Testis (tissue), 3 donors: Measurements from ENCODE around the gene ENTPD1. TPM values are rescaled to one million over a fixed set of nuclear protein-coding genes. Genes with fewer than 3 reads are reported as not detected.

Experiments
- DNase-seq: peaks from one replicate; pipeline ENCODE4 v3.0.0-alpha.2; 2019
- H3K27ac ChIP-seq, 2 donors: fragments of 200-600 bp; sonication (generic); one replicate each; pipeline ENCODE4 v1.5.1; 2019
- H3K27me3 ChIP-seq: fragments of 200-600 bp; sonication (generic); one replicate; pipeline ENCODE4 v1.5.1; 2019
- H3K36me3 ChIP-seq: fragments of 200-600 bp; sonication (generic); one replicate; pipeline ENCODE4 v1.5.1; 2017; ENCODE audit warnings: low read depth; ENCODE audit errors: missing control alignments
- H3K4me1 ChIP-seq: fragments of 200-600 bp; sonication (generic); one replicate; pipeline ENCODE4 v1.5.1; 2019
- H3K4me3 ChIP-seq, 2 donors: fragments of 200-600 bp; sonication (generic); one replicate each; pipeline ENCODE4 v1.5.1; 2017 to 2019
- H3K9me3 ChIP-seq: fragments of 200-600 bp; sonication (generic); one replicate; pipeline ENCODE4 v1.5.1; 2017
- CTCF ChIP-seq, 3 experiments: fragments of 450-650 bp in 2 of 3; fragments of 200-600 bp in 1 of 3; sonication (generic) in 1 of 3; IDR thresholded peaks; one replicate each; pipeline ENCODE4 v1.5.1; 2016 to 2019; ENCODE audit warnings: antibody characterized with exemption in 3 of 3, mild to moderate bottlenecking in 2 of 3, moderate library complexity in 1 of 3
- POLR2A ChIP-seq: fragments of 450-650 bp; IDR thresholded peaks from one replicate; pipeline ENCODE4 v1.6.1; 2017; ENCODE audit warnings: antibody characterized with exemption, mild to moderate bottlenecking, moderate library complexity
- WGBS, 2 donors: methylation state at CpG; one replicate each; pipeline ENCODE4 v1.1.5; 2018; 5-methylcytosine and 5-hydroxymethylcytosine counted together
- intact Hi-C: fragments of 100-400 bp; cut with DNase I; formaldehyde crosslinking; loops from one replicate; pipeline ENCODE4 v1.15.1; 2023; ENCODE audit warnings: low total_unique reads
- polyA plus RNA-seq: library from polyadenylated mRNA; stranded (reverse); fragments of 350-450 nt; fragmentation: Illumina TruSeq; extraction: RNeasy Lipid Tissue Mini Kit (QIAGEN cat#74804); gene quantifications from one replicate; pipeline ENCODE4 v1.2.3, GENCODE V29; 2014; ENCODE audit warnings: low read depth, low replicate concordance; ENCODE audit not compliant: insufficient read depth
- total RNA-seq, 2 donors: library from RNA; depleted of rRNA; stranded (reverse); fragments of >200 nt; gene quantifications; one replicate each; pipeline ENCODE4 v1.2.3, GENCODE V29; 2016

Gene ENTPD1
- total and polyA plus RNA-seq, 3 donors from 2014 or later = 9.8 to 12.7 (median 11.3) TPM

- H3K27ac ChIP-seq = no peak overlapping the region
- H3K4me3 ChIP-seq = no peak overlapping the region
- 83 to 89% methylated on average over 1 of the region's 1 CpG for WGBS, 2 donors
- H3K9me3 ChIP-seq = no peaks in the 10 kb centered on the region
- no peaks in the 10 kb centered on the region for H3K4me1 ChIP-seq
- intact Hi-C loops = no loop called here
- no peaks in the 10 kb centered on the region for H3K27me3 ChIP-seq
- no peak for DNase-seq
- TF ChIP-seq CTCF (IDR thresholded peaks at IDR 0.05) (no peak), POLR2A (no peak)
- H3K36me3 ChIP-seq = no peaks in the 10 kb centered on the region
Observed at GRCh38 chr10:95818010-95818409, 62.0 kb downstream of the ENTPD1 start.

DNA sequence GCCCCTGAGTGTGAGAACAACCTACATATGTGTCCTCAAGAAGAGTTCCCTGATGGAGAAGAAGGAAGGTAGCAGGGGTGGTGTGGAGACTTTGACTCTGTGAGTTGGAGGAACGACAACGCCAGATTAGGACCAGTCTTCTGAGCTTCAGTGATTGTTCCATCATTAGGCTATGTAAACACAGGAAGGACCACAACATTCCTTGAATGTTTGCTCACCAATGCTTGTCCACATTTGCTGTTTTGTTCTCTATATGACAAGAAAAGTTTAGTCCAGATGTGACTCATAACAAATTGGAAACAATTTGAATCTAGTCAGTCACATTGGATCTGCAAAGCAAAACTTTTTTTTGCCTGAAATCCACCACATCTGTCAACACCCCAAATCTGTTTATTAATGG is 62.7 kb downstream of the ENTPD1 start:
- TF ChIP-seq CTCF (IDR thresholded peaks at IDR 0.05) (no peak), POLR2A (no peak)
- DNase-seq = no peak
- intact Hi-C loops = no loop called here
- H3K4me3 ChIP-seq = no peak overlapping the region
- H3K4me1 ChIP-seq = no peaks in the 10 kb centered on the region
- 64 to 67% methylated on average over 2 of the region's 2 CpGs for WGBS, 2 donors
- no peaks in the 10 kb centered on the region for H3K27me3 ChIP-seq
- H3K27ac ChIP-seq = no peak overlapping the region
- H3K9me3 ChIP-seq = no peaks in the 10 kb centered on the region
- H3K36me3 ChIP-seq = no peaks in the 10 kb centered on the region

- 65 to 75% methylated on average over 2 of the region's 2 CpGs for WGBS, 2 donors
- TF ChIP-seq POLR2A = no peak
- TF ChIP-seq CTCF (IDR thresholded peaks at IDR 0.05) = no peak
- DNase-seq = no peak
- Histone ChIP-seq H3K27ac (no peak overlapping the region), H3K27me3 (no peaks in the 10 kb centered on the region), H3K4me1 (no peaks in the 10 kb centered on the region), H3K9me3 (no peaks in the 10 kb centered on the region), H3K4me3 (no peak overlapping the region), H3K36me3 (no peaks in the 10 kb centered on the region)
- intact Hi-C loops = no loop called here
Observed at GRCh38 chr10:95819620-95820329, 63.8 kb downstream of the ENTPD1 start.

DNA sequence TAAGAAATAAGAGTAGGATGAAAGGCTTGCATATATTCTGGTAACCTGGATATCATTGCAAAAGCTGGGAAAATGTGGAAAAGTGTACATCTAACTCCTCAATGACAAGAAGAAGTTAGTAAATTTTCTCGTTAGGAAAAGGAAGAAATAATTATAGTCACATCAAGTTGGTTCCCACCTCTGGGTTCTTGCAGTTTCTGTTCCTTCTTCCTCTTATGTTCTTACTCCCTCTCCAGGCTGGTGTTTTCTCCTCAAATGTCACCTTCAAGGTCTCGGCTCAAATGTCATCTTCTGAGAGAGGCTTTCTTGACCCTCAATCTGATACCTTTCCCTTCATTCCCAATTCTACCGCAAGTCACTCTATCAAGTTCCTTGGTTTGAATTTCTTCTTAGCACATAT is 64.4 kb downstream of the ENTPD1 start:
- no peaks in the 10 kb centered on the region for H3K4me1 ChIP-seq
- no peak overlapping the region for H3K4me3 ChIP-seq
- H3K27me3 ChIP-seq = no peaks in the 10 kb centered on the region
- no peak overlapping the region for H3K27ac ChIP-seq
- H3K36me3 ChIP-seq = no peaks in the 10 kb centered on the region
- DNase-seq = no peak
- no peaks in the 10 kb centered on the region for H3K9me3 ChIP-seq
- TF ChIP-seq CTCF (IDR thresholded peaks at IDR 0.05) (no peak), POLR2A (no peak)
- WGBS, 2 donors = 76 to 77% methylated on average over 3 of the region's 3 CpGs
- intact Hi-C loops = no loop called here

DNA sequence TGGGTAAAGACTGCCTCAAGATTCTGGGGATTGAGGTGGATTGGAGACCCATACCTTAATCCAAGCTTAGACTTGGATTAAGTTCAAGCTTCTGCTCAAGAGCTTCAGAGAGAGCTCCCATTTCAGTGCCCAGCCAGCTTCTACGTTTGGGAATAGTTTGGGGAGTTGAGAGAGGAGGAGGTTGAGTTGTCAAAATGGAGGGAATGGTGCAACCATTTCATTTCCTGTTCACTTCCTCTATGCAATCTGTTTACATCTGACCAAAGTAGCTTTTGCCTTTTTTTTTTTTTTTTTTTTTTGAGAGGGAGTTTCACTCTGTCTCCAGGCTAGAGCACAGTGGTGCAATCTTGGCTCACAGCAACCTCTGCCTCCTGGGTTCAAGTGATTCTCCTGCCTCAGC is 65.8 kb downstream of the ENTPD1 start:
- intact Hi-C loops = no loop called here
- WGBS, 2 donors = 70 to 79% methylated on average over 1 of the region's 1 CpG

More for the DNA sequence above, 65.8 kb downstream of the ENTPD1 start:
- Histone ChIP-seq H3K4me1 (no peaks in the 10 kb centered on the region), H3K9me3 (no peaks in the 10 kb centered on the region), H3K27me3 (no peaks in the 10 kb centered on the region), H3K4me3 (no peak overlapping the region), H3K27ac (no peak overlapping the region), H3K36me3 (no peaks in the 10 kb centered on the region)
- TF ChIP-seq CTCF (IDR thresholded peaks at IDR 0.05) = no peak
- TF ChIP-seq POLR2A = no peak
- DNase-seq = no peak
